PC-3 (cell line): ENCODE data around the gene ZNF705A.
"Not testable (repeated sequence)": the region's sequence is repeated elsewhere in the genome, so short reads cannot be mapped to it uniquely, and the experiment has no call there.

Source experiments
- EZH2phosphoT487 ChIP-seq: fragments of 300-600 bp; sonication (generic); IDR thresholded peaks from 2 replicates; pipeline ENCODE4 v1.6.1; 2018; ENCODE audit warnings: mild to moderate bottlenecking, antibody characterized with exemption, low read length, borderline replicate concordance
- TF ChIP-seq, protein P1 (sequence below): fragments of 300-600 bp; sonication (generic); conservative IDR thresholded peaks from 2 replicates; pipeline ENCODE4 v1.5.1; 2017; ENCODE audit warnings: antibody characterized with exemption, low read depth, mild to moderate bottlenecking, low read length

DNA sequence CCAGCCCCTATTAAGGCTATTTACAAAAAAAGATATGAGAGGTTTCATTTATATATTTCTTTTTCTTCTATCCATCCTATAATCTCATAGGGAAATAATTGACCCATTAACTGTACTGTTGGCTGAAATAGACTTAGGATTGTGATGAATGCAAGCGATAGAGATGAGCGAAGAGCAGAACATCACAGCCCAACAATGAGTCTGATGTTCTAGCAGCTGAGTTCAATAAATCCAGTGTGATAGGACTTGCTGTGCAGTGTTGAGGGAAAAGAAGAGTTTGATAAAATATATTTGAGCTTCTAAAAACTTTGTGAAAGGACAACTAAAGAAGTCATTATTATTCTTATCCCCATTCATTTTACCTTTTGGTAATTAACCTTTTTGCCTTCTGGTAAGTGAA is 16.1 kb downstream of the ZNF705A start:
- TF ChIP-seq, protein P1, sequence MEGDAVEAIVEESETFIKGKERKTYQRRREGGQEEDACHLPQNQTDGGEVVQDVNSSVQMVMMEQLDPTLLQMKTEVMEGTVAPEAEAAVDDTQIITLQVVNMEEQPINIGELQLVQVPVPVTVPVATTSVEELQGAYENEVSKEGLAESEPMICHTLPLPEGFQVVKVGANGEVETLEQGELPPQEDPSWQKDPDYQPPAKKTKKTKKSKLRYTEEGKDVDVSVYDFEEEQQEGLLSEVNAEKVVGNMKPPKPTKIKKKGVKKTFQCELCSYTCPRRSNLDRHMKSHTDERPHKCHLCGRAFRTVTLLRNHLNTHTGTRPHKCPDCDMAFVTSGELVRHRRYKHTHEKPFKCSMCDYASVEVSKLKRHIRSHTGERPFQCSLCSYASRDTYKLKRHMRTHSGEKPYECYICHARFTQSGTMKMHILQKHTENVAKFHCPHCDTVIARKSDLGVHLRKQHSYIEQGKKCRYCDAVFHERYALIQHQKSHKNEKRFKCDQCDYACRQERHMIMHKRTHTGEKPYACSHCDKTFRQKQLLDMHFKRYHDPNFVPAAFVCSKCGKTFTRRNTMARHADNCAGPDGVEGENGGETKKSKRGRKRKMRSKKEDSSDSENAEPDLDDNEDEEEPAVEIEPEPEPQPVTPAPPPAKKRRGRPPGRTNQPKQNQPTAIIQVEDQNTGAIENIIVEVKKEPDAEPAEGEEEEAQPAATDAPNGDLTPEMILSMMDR = not testable (repeated sequence)
- TF ChIP-seq EZH2phosphoT487 = not testable (repeated sequence)
